BLaER1 treated with 17β-estradiol and CSF1 and Interleukin-3, amounts not matched to agents 10 nM and 100 nM (cell line): ENCODE results near the gene ZNF224.
"Not testable (repeated sequence)": the region's sequence is repeated elsewhere in the genome, so short reads cannot be mapped to it uniquely, and the experiment has no call there.

Experiments used
- H3K27ac ChIP-seq, 11 experiments: shearing (Covaris generic); formaldehyde crosslinking; 2 replicates each; pipeline ENCODE4 v1.8.1; 2022
- H3K27me3 ChIP-seq, 11 experiments: shearing (Covaris generic); formaldehyde crosslinking; 2 replicates each; pipeline ENCODE4 v1.8.1; 2022
- H3K36me3 ChIP-seq, 11 experiments: shearing (Covaris generic); formaldehyde crosslinking; 2 replicates each; pipeline ENCODE4 v1.8.1; 2022
- H3K4me1 ChIP-seq, 10 experiments: shearing (Covaris generic); formaldehyde crosslinking; 2 replicates each; pipeline ENCODE4 v1.8.1; 2022
- H3K4me2 ChIP-seq, 11 experiments: shearing (Covaris generic); formaldehyde crosslinking; 2 replicates each; pipeline ENCODE4 v1.8.1; 2022
- H3K4me3 ChIP-seq, 10 experiments: shearing (Covaris generic); formaldehyde crosslinking; 2 replicates each; pipeline ENCODE4 v1.8.1; 2022
- H3K9ac ChIP-seq, 11 experiments: shearing (Covaris generic); formaldehyde crosslinking; 2 replicates each; pipeline ENCODE4 v1.8.1; 2022
- H3K9me3 ChIP-seq, 11 experiments: shearing (Covaris generic); formaldehyde crosslinking; replicated peaks in 1 of 11; 2 replicates each; pipeline ENCODE4 v1.8.1; 2022
- H4K20me1 ChIP-seq, 11 experiments: shearing (Covaris generic); formaldehyde crosslinking; 2 replicates each; pipeline ENCODE4 v1.8.1; 2022
- Cebpa-rat ChIP-seq, 11 experiments: shearing (Covaris generic); IDR thresholded peaks; 2 replicates each; pipeline ENCODE4 v1.8.1; 2022

The ZNF224 gene

GRCh38 chr19:44112802-44113137 lies 18.6 kb downstream of the ZNF224 start:
- TF ChIP-seq Cebpa-rat (IDR thresholded peaks at IDR 0.05) = no peak
- Histone ChIP-seq H4K20me1 (no peaks in the 10 kb centered on the region), H3K4me1 (peaks cover 15 to 25% (median 21%) of the 10 kb centered on the region in 10 experiments), H3K4me3 (peak overlapping the region; percentile 76 to 91 (median 84)), H3K4me2 (peak overlapping the region; percentile 77 to 94 (median 85)), H3K9me3 (peaks cover 18 to 41% (median 32%) of the 10 kb centered on the region in 11 experiments), H3K36me3 (peaks cover 25 to 54% (median 46%) of the 10 kb centered on the region in 11 experiments), H3K27me3 (no peaks in the 10 kb centered on the region), H3K9ac (peak overlapping the region; percentile 75 to 89 (median 87)), H3K27ac (peak overlapping the region in 5 of 11 experiments; percentile 2 to 43 (median 31); a peak in 7 of 22 replicates)

GRCh38 chr19:44113138-44113783 lies 19.1 kb downstream of the ZNF224 start, which contains the start of gene ZNF225:
ZNF225 (plus strand) TSS chr19:44113399; CDS start chr19:44115828, 2,429 bp downstream.
- no peak for TF ChIP-seq Cebpa-rat (IDR thresholded peaks at IDR 0.05)
- Histone ChIP-seq H3K36me3 (peaks cover 26 to 54% (median 46%) of the 10 kb centered on the region in 11 experiments), H3K9ac (peak within 1 kb of the TSS; percentile 75 to 89 (median 87)), H3K27ac (peak within 1 kb of the TSS; percentile 73 to 89 (median 77)), H3K4me3 (peak within 1 kb of the TSS; percentile 76 to 91 (median 84)), H3K4me2 (peak within 1 kb of the TSS; percentile 81 to 94 (median 89)), H3K9me3 (peaks cover 13 to 36% (median 27%) of the 10 kb centered on the region in 11 experiments), H3K4me1 (peaks cover 15 to 25% (median 21%) of the 10 kb centered on the region in 10 experiments), H4K20me1 (no peaks in the 10 kb centered on the region), H3K27me3 (no peaks in the 10 kb centered on the region)

GRCh38 chr19:44113784-44114390 lies 19.7 kb downstream of the ZNF224 start:
- H3K4me2 ChIP-seq = peak overlapping the region; percentile 79 to 92 (median 86)
- TF ChIP-seq Cebpa-rat (IDR thresholded peaks at IDR 0.05) = no peak
- H3K9ac ChIP-seq = peak overlapping the region; percentile 75 to 89 (median 87)
- H3K4me1 ChIP-seq = peaks cover 15 to 25% (median 21%) of the 10 kb centered on the region in 10 experiments
- H4K20me1 ChIP-seq = no peaks in the 10 kb centered on the region
- peak overlapping the region; percentile 73 to 89 (median 77) for H3K27ac ChIP-seq
- peaks cover 6 to 30% (median 21%) of the 10 kb centered on the region in 11 experiments; a peak in 19 of 22 replicates for H3K9me3 ChIP-seq
- H3K36me3 ChIP-seq = peaks cover 29 to 54% (median 46%) of the 10 kb centered on the region in 11 experiments
- peak overlapping the region; percentile 76 to 91 (median 84) for H3K4me3 ChIP-seq
- H3K27me3 ChIP-seq = no peaks in the 10 kb centered on the region

GRCh38 chr19:44121162-44121561 lies 27.0 kb downstream of the ZNF224 start:
- Histone ChIP-seq H3K9me3 (peaks cover 35 to 59% (median 48%) of the 10 kb centered on the region in 11 experiments), H3K36me3 (peaks cover 93 to 100% (median 96%) of the 10 kb centered on the region in 11 experiments)
- not testable (repeated sequence) for H3K4me3 ChIP-seq, H3K27me3 ChIP-seq, H3K27ac ChIP-seq, H3K9ac ChIP-seq, H3K4me1 ChIP-seq, H4K20me1 ChIP-seq, H3K4me2 ChIP-seq

- no peak overlapping the region for H3K9ac ChIP-seq
- no peak overlapping the region for H3K4me2 ChIP-seq
- H3K27ac ChIP-seq = no peak overlapping the region
- no peaks in the 10 kb centered on the region for H3K4me1 ChIP-seq
- peaks cover 35 to 64% (median 47%) of the 10 kb centered on the region in 11 experiments for H3K9me3 ChIP-seq
- H4K20me1 ChIP-seq = no peaks in the 10 kb centered on the region
- no peak overlapping the region for H3K4me3 ChIP-seq
- peaks cover 62 to 72% (median 66%) of the 10 kb centered on the region in 11 experiments for H3K36me3 ChIP-seq
- no peaks in the 10 kb centered on the region for H3K27me3 ChIP-seq
- TF ChIP-seq Cebpa-rat (IDR thresholded peaks at IDR 0.05) = no peak
Observed at GRCh38 chr19:44131955-44132354, 37.8 kb downstream of the ZNF224 start.

GRCh38 chr19:44141191-44142058 lies 47.3 kb downstream of the ZNF224 start, which contains the start of gene ZNF234:
ZNF234 (plus strand) TSS chr19:44141554; CDS start chr19:44144633, 3,079 bp downstream.
- Histone ChIP-seq H3K4me2 (peak within 1 kb of the TSS; percentile 80 to 96 (median 92)), H4K20me1 (no peaks in the 10 kb centered on the region), H3K4me1 (peaks cover 17 to 29% (median 22%) of the 10 kb centered on the region in 10 experiments), H3K27ac (peak within 1 kb of the TSS; percentile 63 to 89 (median 84)), H3K36me3 (peaks cover 22 to 31% (median 26%) of the 10 kb centered on the region in 11 experiments), H3K4me3 (peak within 1 kb of the TSS; percentile 70 to 99 (median 88)), H3K9ac (peak within 1 kb of the TSS; percentile 78 to 91 (median 88)), H3K9me3 (no peaks in the 10 kb centered on the region), H3K27me3 (no peaks in the 10 kb centered on the region)
- no peak for TF ChIP-seq Cebpa-rat (IDR thresholded peaks at IDR 0.05)

GRCh38 chr19:44142059-44142433 lies 47.9 kb downstream of the ZNF224 start:
- TF ChIP-seq Cebpa-rat (IDR thresholded peaks at IDR 0.05) = no peak
- Histone ChIP-seq H3K27ac (peak overlapping the region; percentile 63 to 89 (median 84); a peak in 21 of 22 replicates), H3K9me3 (no peaks in the 10 kb centered on the region), H4K20me1 (no peaks in the 10 kb centered on the region), H3K9ac (peak overlapping the region; percentile 78 to 91 (median 88)), H3K4me3 (peak overlapping the region; percentile 70 to 99 (median 88)), H3K36me3 (peaks cover 25 to 33% (median 32%) of the 10 kb centered on the region in 11 experiments), H3K4me1 (peaks cover 17 to 29% (median 22%) of the 10 kb centered on the region in 10 experiments), H3K27me3 (no peaks in the 10 kb centered on the region), H3K4me2 (peak overlapping the region; percentile 80 to 96 (median 92))

GRCh38 chr19:44149776-44150175 lies 55.6 kb downstream of the ZNF224 start:
- Histone ChIP-seq H3K27me3 (no peaks in the 10 kb centered on the region), H3K9ac (no peak overlapping the region), H3K9me3 (peaks cover 17 to 31% (median 18%) of the 10 kb centered on the region in 11 experiments), H3K36me3 (peaks cover 93 to 100% (median 98%) of the 10 kb centered on the region in 11 experiments), H3K4me3 (no peak overlapping the region), H3K4me2 (no peak overlapping the region), H3K27ac (no peak overlapping the region), H4K20me1 (no peaks in the 10 kb centered on the region), H3K4me1 (no peaks in the 10 kb centered on the region)
- no peak for TF ChIP-seq Cebpa-rat (IDR thresholded peaks at IDR 0.05)
